Ecto neural progenitor cell (in vitro differentiated cells): ENCODE measurements around the gene IL22RA2.

Experiments used
- DNase-seq: peaks from one replicate; pipeline ENCODE4 v3.0.0-alpha.2; 2018; ENCODE audit warnings: low spot score

IL22RA2 gene

DNA sequence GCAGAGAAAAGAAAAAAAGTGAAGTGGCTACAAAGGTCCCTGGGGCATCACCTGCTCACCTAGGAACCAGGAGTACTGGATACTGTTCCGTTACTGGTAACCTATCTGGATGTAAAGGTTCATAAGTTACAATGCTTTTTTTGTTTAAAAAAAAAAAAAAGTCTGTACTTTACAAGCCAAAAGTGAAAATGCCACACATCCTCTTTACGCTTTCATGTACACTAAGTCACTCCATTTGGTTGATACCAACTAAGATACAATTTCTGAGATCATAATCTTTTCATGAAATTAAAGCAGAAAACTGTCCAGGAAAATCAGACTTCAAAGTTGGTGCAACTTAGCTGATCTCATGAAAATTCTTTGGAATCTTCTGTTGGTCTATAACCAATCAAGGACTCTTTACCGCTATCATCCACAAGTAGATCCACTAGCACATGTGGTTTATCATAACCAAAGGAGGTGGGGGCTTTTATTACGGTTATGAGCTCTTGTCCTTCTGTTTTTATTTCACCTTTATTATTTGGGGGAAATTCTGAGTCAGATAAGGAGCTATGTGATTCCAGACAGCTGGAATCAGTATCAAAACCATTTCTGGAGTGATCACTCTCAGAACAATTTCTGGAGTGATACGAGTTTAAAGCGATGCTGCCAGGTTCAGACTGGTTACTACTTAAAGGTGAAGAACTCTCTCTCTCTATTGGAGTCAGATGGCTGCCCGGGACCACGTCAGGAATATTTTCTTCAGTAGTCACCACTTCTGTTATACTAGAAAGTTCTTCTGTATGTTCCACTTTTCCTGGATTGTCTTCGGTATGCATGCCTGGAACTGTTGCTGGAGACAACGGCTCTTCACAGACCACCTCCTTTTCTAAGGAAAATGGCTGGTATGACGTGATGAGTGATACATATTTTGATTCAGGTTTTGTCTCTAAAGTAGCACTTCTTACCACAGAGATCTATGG lies 24.5 kb upstream of the IL22RA2 start:
- DNase-seq, result no peak

- DNase-seq, result no peak
Observed at GRCh38 chr6:137193256-137194070, 20.0 kb upstream of the IL22RA2 start.

GRCh38 chr6:137192821-137193220 lies 19.4 kb upstream of the IL22RA2 start:
- no peak for DNase-seq

GRCh38 chr6:137191670-137192069 lies 18.2 kb upstream of the IL22RA2 start:
- no peak for DNase-seq

DNA sequence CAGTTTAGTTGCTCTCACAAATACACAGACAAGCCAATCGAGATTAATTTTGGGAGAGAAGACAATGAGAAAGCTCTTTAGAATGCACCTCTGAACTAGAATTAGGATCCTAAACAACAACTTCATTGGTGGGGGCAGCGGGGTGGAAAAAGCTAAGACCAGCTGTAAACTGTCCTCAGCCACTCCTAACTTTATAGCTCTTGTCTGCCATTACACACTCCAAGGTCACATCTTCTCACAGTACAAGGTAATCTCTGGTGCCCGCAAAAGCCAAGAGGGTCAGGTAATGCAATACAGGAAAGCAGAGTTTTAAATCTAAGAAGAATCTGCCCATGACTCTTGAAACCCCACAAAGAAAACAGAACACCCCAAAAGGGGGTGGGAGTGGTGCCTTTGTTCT lies 17.8 kb upstream of the IL22RA2 start:
- DNase-seq, result no peak

GRCh38 chr6:137190583-137191094 lies 17.2 kb upstream of the IL22RA2 start:
- DNase-seq, result no peak

GRCh38 chr6:137188855-137189254 lies 15.4 kb upstream of the IL22RA2 start:
- DNase-seq, result no peak

DNA sequence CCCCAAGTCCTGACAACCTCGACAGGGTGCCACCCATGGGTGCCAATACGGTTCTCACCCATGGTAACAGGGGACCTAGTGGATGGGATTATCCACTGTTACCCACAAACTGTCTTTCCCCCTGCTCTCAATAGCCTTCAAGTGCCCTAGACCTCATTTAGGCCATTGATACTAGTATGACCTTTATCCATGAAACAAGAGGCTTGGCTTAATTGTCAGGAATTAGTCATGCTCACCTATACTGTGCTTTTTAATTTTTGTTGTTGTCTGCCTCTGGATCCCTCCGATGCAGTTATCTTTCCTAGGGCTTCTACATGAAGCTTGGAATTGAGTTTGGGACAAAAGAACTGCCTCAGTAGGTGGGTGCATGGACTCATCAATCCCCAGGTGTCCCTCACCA lies 11.8 kb upstream of the IL22RA2 start:
- DNase-seq, result no peak

DNA sequence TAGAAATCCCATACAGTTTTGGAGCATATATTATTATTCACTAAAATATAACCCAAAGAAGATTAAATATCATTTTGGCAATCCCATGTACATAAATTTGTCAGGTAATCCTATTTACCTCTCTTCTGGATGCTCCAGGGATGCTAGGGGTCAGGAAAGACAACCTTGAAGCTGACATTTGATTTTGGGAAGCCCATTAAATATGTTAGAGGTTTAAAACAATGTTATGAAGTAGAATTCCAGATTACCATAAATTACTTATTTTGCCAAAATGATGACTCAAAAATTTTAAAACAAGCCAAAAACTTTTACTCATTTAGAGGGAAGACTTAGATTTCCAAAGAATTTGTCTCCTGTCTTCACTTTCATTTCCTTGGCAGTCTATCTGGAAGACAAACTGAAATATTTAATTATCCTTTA lies 9.2 kb upstream of the IL22RA2 start:
- DNase-seq, result no peak

DNA sequence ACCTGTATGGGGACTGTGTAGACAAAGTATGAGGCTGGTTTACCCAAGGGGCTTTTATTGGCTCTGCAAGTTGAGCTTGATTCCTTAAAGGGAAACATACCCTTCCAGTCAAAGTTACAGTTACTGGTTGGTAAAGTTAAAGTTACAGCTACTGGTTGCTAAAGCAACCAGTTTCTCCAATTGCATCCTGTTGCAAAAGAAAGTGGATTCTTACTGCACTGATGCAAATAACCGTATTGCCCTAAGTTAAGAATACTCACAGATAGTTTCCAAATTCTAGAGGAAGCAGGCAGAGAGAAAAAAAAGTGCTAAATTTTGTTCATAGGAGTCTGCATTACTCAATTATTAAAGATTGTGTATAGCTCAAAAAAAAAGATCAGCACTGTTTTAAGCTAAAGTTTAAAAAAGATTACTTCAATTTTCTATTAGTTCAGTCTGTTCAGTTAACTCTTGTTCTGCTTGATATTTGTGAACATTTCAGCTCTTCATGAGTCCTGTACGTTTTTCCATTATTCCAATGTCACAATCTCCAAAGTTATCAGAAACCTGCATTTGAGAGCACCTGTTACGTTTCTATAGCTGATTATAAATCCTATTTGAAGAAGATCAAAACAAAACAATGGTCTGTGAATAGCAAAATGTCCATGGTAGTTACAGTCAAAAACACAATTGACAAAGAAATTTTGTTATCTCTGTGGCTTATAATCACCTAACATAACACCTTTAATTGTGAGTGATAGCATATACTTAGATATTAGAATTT lies 8.6 kb upstream of the IL22RA2 start:
- no peak for DNase-seq

- no peak for DNase-seq
Observed at GRCh38 chr6:137177611-137178010, 4.2 kb upstream of the IL22RA2 start.

GRCh38 chr6:137176729-137177128 lies 3.3 kb upstream of the IL22RA2 start:
- DNase-seq, result no peak

GRCh38 chr6:137175868-137176245 lies 2.4 kb upstream of the IL22RA2 start:
- no peak for DNase-seq

DNA sequence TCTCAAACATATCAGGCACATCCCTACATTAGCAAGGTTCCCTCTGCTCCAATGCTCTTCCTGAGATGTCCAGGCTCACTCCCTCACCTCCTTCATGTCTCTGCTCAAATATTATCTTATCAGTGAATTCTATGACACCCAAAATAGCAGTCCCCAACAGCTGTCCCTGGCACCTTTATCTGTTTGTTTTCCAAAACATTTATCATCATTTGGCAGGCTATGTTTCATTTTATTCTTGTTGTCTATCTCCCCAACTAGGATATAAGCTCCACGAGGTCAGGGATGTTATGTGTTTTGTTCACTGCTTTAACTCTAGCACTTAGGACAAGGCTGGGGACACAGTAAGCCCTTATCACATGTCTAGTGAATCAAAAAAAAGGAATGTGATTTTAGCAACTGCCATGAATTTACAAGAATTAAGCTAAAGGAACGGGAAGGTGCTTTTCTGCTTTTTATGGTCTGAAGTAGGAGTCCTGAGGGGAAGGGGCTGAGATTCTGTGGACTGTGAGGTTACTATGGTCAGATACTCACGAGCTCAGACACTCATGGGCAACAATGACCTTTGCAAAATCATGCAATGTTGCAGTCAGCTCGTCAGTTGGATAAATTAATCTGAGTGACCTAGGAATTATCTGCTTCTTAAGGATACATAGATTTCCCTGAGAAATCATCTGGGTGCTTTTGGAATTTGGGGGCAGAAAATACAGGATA lies 1.9 kb upstream of the IL22RA2 start:
- DNase-seq, result no peak

GRCh38 chr6:137172734-137173431 lies 561 bp downstream of the IL22RA2 start:
- no peak for DNase-seq

DNA sequence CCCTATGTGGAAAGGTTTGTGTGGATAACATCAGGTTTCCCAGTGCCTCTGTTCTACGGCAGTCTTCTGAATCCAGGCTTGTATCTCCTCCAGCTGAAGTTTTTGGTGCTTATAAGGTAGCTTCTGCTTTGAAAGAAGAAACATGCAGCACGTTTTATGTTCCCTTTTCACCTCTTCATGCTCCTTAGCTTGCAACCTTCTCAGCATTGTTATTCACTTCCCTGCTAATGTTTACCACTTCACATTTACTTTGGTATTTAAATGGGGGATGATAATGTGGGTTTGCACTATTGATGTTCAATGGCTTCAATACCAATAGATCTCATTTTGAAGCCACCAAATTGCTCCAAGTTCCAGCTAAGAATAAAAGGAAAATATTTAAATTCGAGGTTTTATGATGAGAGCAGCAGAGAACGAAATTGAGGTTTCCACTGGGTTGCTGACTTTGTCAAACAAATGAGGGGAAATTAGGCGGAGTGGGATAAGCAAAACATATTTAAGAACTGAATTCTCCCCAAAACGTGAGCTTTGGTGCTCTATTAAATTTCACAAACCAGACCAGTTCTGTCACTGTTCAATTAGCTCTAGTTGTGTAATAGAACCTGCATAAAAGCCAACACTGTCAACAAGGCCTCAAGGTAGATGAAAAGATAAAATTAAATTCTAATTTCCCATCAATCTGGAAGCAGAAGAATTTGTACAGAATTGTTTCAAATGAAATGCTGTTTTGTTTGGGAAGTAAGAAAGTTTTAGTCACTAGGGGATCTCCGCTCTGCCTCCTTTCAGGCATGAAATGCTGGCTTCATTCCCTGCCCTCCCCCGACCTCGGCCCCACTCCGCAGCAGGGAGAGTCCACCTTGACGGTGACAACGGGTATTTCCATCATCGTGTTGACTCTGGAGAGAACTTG lies 1.4 kb downstream of the IL22RA2 start:
- no peak for DNase-seq

- DNase-seq, result no peak
Observed at GRCh38 chr6:137171053-137171374, 2.4 kb downstream of the IL22RA2 start.

- DNase-seq, result no peak
Observed at GRCh38 chr6:137170266-137171052, 3.0 kb downstream of the IL22RA2 start.
